ENCODE measurements around the gene CARD16.
"Not testable (repeated sequence)": the region's sequence is repeated elsewhere in the genome, so short reads cannot be mapped to it uniquely, and the experiment has no call there.

The CARD16 gene

DNA sequence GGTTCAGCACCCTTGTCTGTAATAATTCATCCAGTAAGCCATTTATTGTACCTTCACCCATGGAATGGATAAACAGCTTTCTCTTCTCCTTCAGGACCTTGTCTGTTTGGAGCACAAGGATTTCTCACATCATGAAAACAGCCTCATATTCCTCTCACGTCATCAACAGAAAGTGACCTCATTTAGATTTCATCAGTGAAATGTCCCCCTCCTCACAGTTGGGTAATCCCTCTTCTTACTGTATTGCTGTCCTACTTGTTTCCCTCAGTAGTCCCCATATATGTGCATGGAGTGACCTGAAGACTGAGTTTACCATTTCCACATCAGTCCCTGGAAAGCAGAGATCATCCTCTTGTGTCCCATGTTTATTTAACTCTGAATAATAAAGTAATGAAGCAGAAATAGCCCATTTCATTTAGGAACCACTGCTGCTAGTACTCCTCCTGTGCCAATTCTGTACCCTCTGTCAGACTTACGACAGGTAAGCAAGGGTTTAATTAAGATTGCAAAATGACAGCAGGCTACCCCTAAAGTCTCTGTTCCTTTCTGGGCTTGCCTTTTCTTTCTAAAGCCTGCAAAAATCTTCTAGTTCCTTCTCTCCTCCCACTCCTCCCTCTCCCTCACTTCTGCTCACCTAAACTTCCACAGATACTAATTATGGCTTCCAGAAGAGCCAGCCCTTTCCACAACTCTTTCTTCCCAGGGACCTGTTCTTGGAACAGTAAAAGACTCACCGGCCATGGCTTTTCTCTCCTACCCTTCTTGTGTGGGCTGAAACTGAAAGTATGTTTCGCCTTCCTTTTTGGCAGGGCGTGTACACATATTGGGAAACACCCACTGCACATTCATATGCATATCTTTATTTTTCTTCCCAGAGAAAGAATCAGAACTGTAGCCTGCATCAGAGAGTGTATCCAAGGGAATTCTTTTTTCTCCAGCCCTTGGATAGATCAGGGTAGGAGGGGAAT lies at the start of gene CARD16:
Gene CARD16 (minus strand): TSS at position 779 of the 968 bp plus-strand sequence. CDS start 38 bp downstream, at position 741.
- DNase-seq, result not testable (repeated sequence)

DNA sequence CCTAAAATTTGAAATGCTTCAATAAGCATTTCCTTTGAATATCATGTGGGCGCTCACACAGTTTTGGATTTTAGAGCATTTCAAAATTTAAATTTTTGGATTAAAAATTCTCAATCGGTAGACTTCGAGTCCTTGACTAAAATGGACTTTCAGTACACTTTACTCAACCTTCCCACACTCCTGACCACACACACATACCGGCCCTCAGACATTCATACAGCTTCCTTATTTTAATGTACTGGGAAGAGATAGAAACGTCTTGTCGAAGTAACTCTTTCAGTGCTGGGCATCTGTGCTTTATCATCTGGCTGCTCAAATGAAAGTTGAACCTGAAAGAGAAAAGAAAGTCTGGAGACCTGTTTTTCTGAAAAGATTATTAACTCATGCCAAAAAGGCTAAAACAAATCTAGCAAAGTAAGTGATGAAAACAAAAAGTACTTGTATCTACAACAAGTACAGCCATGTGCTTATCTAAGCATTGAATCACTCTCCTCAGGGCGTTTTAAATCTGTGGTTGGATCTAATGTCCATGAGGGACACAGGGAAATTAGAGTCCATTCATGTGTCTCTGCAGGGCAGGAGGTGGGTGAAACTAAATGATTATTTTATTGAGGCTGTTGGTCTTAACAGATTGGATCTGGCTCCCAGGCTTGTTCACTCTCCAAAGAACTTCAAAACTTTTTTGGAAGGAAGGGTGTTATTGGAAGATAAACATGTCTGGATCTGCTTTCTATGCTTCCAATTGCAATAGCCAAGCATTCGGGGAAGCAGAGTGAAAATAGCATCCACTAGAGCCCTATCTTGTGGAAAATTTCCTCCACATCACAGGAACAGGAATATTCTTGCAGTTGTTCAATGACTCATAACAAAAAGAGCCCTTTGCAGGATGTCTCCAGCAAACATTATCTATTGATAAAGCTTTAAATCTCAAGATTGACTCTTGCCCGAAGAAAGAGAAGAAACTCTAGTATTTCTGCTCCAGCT lies 47.4 kb upstream of the CARD16 start:
- no peak for DNase-seq

DNA sequence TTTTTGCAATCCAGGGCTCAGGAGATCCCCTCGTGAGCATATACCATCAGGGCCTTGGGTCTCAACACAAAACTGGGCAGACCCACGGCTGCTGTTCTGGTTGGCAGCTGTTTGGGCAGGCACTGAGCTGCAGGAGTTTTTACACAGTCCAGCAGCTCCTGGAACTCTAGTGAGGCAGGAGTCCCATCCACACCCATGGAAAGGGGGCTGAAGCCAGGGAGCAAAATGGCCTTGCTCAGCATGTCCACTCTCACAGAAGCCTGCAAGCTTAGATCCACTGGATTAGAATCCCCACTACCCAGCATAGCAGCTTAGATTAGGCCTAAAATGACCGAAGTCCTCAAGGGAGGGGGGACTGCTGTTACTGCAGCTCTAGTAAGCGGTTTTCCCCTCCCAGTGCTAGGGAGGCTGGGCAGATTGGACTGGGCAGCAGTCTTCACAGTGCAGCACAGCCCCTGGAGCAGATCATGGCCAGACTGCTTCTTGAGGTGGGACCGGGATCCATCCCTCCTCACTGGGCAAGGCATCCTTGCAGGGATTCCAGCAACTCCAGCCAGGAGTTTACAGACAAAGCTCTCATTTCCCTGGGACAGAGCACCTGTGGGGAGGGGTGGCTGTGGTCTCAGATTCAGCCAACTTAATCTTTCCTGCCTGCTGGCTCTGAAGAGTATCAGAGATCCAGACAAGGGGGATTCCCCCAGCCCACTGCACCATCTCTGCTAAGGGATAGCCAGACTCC lies 36.4 kb upstream of the CARD16 start:
- no peak for DNase-seq

DNA sequence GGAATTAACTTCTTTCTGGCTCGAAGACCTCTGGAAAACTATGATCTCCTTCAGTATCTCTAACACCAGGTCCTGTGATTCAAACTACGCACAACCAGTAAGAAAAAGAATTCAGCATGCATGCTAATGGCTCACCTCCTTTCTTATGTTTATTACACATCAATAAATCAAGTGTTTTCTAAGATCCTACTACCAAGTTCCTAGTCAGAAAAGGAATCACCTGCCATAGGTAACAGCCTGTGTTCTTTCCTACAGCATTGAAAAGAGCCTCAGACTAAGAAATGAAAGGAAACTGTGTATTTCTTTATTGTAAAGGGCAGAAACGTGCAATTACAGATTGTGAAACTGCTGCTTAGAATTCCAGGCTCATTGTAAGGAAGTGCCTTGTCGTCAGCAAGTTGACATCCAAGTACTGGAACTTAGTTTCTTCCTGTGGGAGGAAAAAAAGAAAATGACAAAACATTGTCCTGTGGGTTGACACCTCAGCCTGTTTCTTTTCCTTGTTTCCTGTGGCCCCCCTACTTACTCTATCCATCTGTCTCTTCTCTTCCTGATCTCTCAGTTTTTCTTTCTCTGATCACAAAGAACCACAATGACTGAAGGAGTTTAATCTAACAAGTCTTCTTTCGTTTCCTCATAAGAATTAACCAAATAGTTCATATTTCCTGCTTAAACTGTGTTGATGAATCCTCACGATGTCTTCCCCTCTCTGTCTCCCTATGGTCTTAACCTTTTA lies 35.2 kb upstream of the CARD16 start:
- not testable (repeated sequence) for DNase-seq

DNA sequence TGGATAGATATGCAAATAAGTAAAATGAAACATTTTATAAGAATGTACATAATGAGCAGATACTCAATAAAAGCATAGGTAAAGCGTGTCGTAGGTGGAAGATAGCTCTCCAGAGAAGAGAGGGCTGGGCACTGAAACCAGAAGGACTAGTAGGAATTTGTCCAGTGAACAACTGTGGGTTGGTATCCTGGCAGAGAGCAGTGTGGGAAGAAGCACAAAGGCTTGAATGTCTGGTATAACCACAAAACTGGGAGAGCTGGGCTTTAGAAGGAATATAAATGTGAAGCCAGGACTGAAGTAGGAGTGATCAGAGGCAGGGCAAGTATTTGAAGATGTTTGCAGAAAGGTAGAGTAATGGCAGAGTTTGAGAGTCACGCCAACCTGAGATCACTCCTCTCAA lies 33.1 kb upstream of the CARD16 start:
- no peak for DNase-seq

DNA sequence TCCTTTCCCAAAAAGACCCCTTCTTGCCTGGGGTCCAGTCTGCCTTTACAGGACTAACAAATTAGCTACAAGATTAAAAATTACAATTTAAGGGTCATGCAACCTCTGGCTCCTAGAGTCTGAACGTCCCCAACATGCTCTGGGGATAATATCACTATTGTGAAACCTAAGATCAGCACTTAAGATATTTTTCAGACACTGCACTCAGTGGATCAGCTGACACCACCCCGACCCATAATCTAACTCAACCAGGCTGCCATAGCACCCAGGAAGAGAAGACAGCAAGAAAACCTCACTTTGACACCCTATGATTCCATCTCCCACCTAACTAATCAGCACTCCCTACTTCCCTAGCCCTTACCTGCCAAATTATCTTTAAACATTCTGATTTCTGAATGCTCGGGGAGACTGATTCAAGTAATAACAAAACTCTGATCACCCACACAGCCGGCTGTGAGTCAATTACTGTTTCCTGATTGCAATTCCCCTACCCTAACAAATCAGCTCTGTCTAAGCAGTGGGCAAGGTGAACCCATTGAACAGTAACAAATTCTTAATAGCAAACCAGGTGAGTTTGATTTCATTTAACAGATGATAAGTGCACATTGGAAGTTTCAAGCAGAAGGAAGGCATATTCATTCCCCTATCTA lies 32.1 kb upstream of the CARD16 start:
- DNase-seq, result not testable (repeated sequence)

DNA sequence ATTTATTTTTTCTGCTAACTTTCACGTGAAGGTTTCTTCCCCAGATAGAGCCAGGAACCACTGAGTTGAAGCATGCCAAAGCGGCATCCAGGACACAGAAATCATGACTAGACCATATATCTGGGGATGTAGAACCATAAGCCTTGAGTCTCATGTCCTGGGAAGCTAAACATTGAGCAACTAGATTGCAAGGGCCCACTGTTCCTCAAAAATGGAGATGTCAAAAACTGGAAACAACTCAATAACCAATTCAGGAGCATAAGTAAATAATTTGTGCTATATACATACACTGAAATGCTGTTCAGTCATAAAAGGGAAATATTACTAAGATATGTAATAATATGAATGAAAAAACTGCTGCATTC lies 29.0 kb upstream of the CARD16 start:
- no peak for DNase-seq

DNA sequence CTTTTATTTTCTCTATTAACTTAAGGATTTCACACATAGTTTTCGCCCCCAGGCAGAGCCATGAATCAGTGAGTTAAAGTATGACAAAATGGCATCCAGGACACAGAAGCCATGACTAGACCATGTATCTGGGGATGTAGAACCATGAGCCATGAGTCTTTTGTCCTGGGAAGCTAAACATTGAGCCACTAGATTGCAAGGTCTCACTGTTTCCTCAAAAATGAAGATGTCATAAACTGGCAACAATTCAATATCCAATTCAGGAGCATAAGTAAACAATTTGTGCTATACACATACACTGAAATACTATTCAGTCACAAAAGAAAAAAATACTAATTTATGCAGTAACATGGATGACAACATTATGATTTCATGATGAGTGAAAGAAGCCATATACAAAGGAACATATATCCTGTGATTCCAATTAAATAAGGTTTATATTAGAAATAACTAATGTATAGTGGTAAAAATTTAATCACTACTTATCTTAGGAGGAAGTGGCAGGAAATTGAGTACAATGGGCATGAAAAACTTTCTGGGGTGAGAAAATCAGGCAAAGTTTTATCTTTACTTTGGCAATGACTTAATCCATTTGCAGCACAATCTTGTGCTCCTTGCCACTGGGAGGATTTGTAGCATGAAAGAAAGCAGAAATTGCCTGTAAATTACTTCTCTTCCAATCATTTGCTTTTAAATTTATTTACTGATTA lies 28.5 kb upstream of the CARD16 start:
- no peak for DNase-seq

DNA sequence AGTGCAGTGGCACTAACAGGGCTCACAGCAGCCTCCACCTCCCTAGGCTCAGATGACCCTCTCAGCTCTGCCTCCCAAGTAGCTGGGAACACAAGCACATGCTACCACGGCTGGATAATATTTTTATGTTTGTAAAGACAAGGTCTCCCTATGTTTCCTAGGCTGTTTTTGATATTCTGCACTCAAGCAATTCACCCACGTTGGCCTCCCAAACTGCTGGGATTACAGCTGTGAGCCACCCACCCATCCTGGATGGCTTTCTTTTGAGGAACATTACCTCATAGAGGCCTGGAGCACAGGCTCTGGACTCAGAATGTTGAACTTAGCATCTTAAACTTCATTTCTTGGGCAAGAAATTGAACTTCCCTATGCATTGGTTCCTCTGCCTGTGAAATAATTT lies 26.9 kb upstream of the CARD16 start:
- DNase-seq, result not testable (repeated sequence)

DNA sequence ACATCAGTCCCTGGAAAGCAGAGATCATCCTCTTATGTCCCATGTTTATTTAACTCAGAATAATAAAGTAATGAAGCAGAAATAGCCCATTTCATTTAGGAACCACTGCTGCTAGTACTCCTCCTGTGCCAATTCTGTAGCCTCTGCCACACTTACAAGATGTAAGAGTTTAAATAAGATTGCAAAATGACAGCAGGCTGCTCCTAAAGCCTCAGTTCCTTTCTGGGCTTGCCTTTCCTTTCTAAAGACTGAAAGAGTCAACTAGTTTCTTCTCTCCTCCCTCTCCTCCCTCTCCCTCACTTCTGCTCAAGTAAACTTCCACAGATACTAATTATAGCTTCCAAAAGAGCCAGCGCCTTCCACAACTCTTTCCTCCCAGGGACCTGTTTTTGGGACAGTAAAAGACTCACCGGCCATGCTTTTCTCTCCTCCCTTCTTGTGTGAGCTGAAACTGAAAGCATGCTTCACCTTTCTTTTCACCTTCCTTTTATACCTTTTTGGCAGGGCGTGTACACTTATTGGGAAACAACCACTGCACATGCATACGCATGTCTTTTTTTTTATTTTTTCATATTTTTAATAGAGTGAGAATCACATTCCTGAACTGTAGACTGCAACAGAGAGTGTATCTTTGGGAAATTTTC lies 26.1 kb upstream of the CARD16 start:
- no peak for DNase-seq

DNA sequence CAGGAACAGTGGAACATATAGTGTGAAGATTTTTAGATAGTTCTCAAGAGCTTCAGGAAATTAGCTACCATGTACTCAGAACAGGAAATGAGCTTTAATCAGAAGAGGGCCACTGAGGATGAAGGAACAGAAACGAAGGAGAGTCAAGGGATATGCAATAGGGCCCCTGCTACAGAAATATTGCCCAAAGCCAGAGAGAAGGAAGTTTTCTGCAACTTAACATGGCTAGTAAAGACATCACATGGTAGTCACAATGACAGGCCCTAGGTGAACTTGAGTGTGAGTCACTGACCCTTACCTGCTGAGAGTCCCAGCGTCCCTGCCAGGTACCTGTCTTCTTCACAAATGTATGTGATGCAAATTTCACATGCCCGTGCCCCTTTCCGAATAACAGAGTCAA lies 25.2 kb upstream of the CARD16 start:
- no peak for DNase-seq

DNA sequence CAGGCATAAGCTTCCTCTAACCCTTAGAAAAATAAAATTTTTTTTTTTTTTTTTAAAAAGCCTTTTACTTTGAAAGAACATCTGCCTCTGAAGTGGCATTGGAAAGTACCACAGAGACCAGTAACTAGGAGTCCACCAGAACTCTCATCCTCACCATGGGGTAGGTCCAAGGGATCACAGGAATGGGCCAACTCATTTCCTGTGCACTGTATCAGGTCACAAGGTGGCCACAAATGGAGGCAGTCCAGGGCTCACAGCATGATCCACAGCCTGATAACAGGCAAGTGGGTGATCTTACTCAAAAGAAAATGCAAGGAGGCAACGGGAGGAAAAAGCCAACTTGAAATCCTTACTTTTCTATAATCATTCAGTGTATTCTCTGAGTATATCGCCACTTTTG lies 24.6 kb upstream of the CARD16 start:
- DNase-seq, result not testable (repeated sequence)

DNA sequence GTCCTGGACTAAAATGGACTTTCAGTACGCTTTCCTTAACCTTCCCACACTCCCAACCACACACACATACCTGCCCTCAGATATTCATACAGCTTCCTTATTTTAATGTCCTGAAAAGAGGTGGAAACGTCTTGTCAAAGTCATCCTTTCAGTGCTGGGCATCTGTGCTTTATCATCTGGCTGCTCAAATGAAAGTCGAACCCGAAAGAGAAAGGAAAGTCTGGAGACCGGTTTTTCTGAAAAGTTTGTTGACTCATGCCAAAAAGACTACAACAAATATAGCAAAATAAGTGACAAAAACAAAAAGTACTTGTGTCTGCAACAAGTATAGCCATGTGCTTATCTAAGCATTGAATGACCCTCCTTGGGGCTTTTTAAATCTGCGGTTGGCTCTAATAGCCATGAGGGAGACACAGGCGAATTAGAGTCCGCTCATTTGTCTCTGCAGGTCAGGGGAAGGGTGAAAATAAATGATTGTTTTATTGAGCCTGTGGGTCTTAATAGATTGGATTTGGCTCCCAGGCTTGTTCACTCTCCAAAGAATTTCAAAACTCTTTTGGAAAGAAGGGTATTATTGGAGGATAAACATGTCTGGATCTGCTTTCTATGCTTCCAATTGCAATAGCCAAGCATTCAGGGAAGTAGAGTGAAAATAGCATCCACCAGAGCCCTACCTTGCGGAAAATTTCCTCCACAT lies 18.3 kb upstream of the CARD16 start:
- not testable (repeated sequence) for DNase-seq

DNA sequence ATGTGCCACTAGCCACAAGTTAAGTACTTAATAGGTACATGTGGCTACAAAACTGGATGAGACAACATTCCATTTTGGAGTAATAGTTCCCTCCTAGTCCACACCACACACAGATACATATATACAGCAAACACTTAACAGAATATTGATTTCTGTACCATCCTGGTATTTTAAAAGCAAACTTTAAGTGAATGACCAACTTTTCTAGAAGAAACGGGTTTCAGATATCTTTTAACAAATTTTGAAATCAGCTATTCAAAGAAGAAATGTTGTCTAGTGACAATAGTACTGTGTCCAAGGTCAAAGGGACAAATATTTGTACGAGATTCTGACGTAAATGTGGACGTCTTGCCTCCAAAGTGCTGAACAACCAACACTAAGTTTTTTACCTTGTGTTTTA lies 12.3 kb upstream of the CARD16 start:
- no peak for DNase-seq

DNA sequence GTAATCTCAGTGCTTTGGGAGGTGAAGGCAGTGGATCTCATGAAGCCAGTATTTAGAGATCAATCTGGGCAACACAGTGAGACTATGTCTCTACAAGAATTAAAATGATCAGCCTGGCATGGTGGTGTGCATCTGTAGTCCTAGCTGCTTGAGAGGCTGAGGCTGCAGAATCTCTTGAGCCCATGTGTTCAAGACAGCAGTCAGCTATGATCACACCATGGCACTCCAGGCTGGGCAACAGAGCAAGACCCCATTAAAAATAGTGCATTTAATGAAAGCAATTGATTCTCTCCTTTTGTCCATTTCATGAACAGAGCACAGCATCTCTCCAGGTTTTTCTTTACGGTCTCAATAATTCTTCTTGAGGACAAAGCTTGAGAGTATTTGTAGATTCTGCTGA lies 11.3 kb upstream of the CARD16 start:
- no peak for DNase-seq

DNA sequence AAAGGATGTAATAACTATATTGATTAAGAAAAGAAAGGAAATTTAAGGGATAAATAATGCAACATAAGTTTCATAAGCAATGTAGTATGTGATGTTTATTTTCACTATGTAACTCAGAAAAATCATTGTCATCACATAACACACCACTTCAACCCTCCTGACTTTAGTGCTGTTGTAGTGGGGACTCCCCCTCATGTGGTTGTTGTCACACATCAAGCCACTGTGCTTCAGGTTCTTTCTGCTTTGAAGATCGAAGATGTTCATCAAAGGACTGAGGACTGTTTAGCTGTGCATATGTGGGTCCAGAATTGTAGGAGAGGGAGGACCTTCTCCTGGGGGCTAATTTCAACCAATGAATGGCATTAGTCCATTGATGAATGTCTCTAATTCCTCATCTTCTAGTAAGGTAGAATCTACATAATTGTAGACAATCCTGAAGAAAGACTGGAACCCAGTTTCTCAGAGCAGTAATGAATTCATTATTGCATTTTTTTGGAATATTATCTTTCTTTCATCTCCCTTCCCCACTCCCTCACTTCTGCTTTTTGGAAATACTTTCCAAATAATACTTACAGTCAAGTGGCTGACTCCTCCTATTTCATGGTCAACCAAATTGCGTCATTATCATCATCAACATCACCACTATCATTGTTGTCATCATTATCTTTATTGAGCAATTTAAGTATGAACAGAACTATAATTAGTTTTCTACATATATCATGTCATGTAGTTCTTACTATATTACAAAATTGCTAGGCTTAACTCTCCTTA lies 9.8 kb upstream of the CARD16 start:
- DNase-seq, result no peak

DNA sequence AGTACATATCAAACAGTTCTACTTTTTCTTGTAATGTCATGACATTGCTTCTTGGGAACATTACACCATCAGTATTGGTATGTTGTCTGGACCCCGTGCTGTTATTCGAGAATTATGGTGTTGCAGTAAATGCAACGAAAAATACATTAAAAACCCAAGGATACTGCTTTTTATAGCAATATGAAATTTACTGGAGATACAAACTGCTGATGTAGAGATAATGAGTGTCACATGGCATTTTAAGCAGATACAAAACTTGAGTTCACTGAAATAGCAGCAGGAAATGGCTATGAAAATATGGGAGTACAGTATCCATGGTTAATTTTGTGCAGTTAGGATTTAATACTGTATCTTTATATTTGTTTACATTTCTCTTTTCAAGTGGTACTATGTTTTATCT lies 7.4 kb upstream of the CARD16 start:
- DNase-seq, result no peak

DNA sequence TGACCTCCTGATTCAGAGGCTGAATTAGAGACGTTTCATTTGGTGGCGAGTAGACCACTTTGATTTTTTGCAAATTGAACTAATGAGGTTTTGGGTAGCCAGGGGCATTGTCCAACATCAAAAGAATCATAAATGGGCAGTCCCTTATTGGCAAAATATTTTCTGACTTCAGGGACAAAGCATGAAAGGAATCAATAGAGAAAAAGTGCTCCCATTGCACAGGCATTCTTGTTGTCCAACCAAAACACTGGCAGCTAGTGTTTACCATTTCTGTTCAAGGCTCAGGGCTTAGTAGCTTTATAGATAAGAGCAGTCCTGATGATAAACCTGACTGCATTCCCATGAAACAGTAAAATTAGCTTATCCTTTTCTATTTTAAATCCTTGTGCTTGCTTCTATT lies 6.4 kb upstream of the CARD16 start:
- DNase-seq, result no peak

DNA sequence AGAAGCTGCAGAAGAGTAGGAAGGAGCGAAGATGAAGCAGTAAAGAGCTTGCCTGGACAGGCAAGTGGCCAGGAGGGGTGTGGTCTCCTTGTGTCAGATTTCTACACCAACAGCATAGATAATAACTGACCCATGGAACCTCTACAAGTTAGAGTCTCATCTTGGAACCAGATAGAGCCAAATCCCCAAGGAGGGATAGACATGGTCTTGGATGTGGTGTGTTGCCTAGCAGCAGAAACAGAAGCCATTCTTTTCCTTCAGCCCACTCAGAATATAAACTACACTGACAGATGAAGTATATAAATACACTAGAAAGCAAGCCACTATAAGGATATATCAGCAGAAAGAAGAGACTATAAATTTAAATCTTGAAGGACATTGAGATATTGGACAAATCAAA lies 4.3 kb upstream of the CARD16 start:
- DNase-seq, result no peak

All from NCI-H1092 (cell line).